ENCODE measurements around the gene RRP8.

Gene RRP8

DNA sequence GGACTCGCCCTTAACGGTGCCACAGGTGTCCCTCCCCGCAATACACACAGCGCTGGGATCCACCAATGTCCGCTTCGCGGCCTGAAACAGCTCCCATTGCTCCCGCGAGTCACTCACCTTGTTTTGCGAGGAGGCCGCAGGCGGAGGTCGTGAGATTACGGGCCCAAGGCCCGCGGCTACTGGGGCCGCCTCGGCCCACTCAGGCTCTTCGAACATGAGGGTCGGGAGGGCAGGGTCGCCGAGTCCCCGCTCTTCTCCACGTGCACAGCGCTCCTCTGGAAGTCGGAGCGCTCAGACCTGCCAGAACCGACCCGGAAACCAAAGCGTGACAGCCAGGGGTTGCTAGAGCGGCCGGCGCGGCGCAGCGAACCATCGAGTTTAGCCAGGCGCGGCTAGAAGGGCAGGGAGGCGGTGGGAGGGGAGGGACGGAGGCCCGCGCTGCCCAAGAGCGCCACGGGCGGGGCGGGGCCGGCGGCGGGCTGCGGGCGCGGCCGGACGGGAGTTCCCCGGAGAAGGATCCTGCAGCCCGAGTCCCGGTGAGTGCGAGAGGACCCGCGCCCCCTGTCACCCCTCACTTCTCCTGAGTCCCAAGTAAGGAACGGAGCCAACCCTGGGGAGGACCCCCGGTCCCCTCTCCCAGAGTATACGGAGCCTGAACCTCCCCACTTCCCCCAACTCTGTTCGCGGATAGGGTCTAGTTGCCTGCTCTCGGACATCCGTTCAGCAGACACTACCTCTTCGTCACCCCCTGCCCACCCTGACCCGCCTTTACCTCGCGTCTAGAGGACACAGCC, at the start of gene RRP8, which contains the start of gene ILK:
TSS of gene RRP8 (minus strand) at position 330 of the 794 bp plus-strand sequence. CDS start at position 216, 114 bp downstream.
TSS of gene ILK (plus strand) at position 488 of the 794 bp plus-strand sequence. CDS start 498 bp downstream, outside the sequence.
- peak; percentile 93 for DNase-seq

- no peak for DNase-seq
Observed at GRCh38 chr11:6653097-6653496, 49.7 kb upstream of the RRP8 start.

DNA sequence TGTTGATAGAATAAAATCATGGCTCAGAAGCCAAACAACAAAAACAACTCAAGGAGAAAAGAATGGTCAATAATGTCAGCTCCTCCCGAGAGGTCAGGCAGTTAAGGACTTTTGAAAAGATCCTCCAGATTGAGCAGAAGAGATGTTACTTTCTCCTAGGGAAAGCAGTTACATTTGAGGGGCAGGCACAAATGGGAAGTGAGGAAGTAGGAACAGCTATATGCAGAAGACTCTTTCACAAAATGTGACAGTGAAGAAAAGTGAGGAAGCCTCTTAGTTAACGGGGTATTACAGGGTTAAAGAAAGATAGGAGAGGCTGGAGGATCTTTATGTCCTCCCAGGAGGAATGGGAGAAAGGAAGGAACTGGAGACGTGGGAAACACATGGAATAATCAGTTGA, 48.8 kb upstream of the RRP8 start:
- no peak for DNase-seq

DNA sequence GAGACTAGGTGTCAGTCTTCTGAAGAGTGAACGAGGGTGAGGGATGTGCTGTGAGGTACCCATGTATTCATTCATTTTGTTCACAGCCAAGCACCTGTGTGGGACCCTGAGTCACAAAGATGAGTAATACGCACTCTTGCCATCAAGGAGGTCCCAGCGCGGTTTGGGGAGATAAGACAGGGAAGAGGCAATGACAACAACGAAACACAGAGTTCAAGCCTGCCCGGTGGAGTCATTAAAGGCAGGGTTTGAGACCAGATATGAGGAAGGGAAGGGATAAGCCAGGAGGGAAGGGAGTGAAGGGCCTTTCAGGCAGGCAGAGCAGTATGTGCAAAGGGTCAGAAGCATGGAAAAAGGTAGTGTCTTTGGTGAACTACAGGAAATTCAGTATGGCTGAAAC, 47.6 kb upstream of the RRP8 start:
- no peak for DNase-seq

- no peak for DNase-seq
Observed at GRCh38 chr11:6650104-6650503, 46.7 kb upstream of the RRP8 start.

DNA sequence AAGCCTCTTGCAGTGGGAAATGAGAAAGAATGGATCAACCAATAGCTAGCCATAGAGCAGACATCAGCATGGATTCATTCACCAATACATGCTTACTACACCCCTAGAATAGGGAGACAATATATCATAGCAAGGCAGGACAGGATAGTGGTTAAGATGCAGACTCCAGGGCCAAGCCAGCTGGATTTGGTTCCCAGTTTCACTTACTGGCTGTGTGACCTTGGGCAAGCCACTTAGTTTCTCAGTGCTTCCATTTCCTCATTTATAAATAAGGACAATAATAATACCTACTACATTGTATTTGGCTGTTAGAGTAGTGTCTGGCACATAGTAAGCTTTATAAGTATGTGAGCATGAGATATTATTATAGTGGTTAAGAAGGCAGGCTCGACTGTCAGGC, 45.1 kb upstream of the RRP8 start:
- no peak for DNase-seq

DNA sequence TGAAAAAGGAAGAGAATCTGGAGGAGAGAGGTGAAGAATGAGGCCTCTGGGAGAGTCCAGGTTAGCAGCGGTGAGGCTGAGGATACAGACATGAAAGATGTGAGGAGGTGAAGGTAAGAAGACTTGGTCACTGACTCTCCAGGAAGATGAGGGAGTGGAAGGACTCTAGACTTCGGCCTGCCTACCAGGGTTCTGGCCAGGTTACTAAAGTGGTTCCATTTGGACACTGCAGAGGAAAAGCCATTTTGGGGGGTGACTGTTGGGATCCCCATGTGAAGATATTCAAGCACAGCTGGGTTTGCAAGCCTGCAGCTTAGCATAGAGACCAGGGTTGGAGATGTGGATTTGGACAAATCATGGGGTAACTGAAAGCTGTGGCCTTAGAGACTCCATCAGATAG, 44.4 kb upstream of the RRP8 start:
- no peak for DNase-seq

GRCh38 chr11:6646918-6647679, 43.7 kb upstream of the RRP8 start:
- DNase-seq = no peak

- no peak for DNase-seq
Observed at GRCh38 chr11:6646576-6646917, 43.1 kb upstream of the RRP8 start.

DNA sequence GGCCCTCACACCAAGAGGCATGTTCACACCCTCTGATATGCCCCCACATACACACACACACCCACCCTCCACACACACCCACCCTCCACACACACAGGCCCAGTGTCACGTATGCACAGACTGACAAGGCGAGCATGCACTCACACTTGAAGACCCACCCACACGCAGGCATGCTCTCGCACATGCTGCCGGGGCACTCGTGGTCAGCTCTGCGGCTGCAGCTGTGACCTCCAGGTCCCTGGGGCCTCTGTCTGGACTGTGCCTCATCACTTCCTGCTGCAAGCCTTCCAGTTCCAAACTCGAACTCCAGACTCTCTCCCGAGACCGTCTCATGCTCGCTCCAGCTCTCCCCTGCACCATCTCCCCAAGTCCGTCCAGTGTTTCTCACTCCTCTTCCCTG, 42.7 kb upstream of the RRP8 start:
- no peak for DNase-seq

- DNase-seq = no peak
Observed at GRCh38 chr11:6642957-6643356, 39.5 kb upstream of the RRP8 start.

- peak; percentile 53 for DNase-seq
Observed at GRCh38 chr11:6640985-6641701, 37.7 kb upstream of the RRP8 start.

GRCh38 chr11:6640036-6640984, 36.9 kb upstream of the RRP8 start:
- no peak for DNase-seq

DNA sequence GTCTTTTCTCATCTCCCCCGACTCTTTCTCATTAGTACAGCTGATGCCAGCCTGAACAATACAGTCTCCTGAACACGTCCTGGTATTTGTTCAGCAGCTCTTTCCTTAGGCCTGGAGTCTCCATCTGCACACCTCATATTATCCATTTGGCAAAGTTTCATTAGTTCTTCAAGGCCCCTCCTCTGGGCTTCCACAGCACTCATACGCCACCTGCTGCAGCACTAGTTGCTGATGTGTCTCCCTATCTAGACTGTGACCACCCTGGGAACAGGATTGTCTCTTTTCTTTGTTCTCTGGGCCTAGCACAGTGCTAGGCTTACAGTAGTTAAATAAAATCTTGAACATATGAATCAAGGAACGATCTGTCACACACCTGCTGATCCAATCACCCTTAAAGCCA, 35.0 kb upstream of the RRP8 start:
- no peak for DNase-seq

DNA sequence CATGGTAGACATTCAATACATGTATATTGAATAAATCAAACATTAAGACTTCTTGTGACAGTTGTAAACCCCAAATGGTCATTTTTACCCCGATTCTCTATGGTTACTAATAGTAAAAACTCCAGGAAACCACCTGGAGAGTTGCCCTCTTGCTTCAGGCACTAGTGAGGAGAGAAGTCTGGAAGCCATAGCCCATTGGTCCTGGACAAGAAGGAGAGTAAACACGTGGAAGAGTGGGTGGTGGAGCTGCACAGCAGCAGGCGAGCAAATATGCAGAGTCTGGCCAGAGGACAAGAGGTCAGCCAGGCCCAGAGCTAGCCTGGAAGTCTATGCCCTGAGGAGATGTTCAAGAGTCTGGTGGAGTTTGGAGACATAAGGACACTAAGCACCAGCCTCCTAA, 34.5 kb upstream of the RRP8 start:
- DNase-seq = no peak

- DNase-seq = no peak
Observed at GRCh38 chr11:6636480-6636879, 33.1 kb upstream of the RRP8 start.

DNA sequence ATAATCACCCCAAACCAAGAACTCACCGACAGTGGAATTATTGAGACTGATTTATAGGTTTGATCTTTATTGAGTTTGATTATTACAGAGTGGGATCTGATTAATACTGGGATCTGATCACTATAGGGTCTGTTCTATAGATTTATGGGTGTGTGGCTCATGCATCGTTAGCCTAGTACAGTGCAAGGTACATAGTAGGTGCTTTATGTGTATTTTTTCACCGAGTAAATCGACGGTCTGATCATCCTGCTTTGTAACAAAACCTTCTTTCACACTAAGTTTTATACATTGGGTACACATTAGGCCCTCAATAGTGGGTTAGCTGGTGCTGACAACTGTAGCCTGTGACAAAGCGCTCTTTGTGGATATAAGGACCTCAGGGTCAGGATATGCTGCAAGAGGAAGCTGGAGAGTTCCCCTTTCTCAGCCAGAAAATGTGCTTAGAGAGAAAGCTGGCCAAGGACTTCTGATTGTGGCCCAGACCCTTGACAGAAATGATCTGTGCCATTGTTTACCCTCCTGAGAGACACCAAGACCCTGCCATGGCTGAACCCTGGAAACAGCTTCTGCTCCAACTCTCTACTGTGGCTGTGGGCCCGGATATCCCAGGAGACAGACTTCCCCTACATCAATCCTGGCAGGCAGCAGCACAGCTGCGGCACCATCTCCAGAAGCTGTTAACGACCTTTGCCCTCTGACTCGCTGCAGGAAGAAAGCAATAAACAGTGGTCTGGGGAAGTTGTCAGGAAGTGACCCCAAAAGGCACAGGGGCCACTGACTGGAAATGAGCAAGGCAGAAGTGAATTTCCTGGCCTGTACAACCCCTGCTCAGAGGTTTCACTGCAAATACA, 31.9 kb upstream of the RRP8 start:
- DNase-seq = peak; percentile 85

- DNase-seq = no peak
Observed at GRCh38 chr11:6634534-6634933, 31.1 kb upstream of the RRP8 start.

- no peak for DNase-seq
Observed at GRCh38 chr11:6633422-6634408, 30.3 kb upstream of the RRP8 start.

All from midbrain (tissue), 1 donor.